ENCODE results near the gene SPTLC3.
A peak's percentile ranks its signal among the peaks of the same experiment; 100 is the strongest.
"Not testable (repeated sequence)": the region's sequence is repeated elsewhere in the genome, so short reads cannot be mapped to it uniquely, and the experiment has no call there.

Gene SPTLC3

GRCh38 chr20:13008761-13009681, at the start of gene SPTLC3:
SPTLC3 (plus strand) TSS chr20:13008972; CDS start chr20:13009268, 296 bp downstream.
- DNase-seq (ENCODE audit: low read depth in 2 of 2) = no peak

DNA sequence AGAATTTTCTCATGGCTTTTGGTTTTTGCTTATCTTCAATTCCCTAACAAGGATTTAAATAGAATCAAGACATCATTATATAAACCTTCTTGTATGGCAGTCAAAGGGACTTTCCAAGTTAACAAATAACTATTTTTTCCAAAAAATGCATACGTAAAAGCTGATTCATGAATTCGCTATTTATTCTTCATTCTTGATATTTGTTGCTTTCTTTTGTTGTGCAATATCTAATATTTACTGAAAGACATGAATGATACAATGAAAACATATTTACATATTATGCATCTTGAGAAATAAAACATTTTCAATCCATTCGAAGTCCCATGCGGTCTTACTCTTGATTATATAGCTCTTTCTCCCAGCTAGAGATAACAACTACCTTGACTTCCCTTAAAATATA, 47.0 kb upstream of the SPTLC3 start:
- DNase-seq (ENCODE audit: low read depth in 2 of 2) = no peak

GRCh38 chr20:12962895-12963294, 45.9 kb upstream of the SPTLC3 start:
- DNase-seq (ENCODE audit: low read depth in 2 of 2) = no peak

GRCh38 chr20:12963416-12963815, 45.4 kb upstream of the SPTLC3 start:
- DNase-seq (ENCODE audit: low read depth in 2 of 2) = no peak

DNA sequence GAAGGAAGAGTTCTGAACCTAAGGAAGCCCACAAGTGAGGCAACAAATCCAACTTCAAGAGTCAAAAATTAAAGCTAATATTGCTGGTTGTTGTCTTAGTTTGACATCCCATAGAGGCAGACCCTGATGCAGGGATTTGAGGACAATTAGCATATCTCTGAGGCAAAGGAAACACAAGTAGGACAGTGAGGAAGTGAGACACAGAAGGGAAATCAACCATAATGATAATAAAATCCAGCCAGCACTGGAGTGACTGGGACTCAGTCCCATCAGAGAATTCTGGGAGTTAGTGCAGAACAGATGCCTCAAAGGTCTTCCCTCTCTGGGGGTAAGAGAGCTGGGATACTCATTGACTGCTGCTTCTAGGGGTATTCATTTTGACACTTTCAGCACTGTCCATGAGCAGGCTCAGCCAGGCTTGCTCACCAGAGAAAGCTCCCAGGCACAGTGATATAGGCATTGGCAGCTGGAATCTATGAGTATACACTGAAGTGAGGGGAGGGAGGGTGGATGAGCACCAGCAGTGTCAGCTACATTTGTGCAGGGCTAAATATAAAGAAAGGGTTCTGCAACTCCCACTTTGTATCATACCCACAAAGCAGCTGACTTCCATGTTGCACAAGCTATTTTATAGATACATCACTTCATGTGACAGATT, 43.4 kb upstream of the SPTLC3 start:
- no peak for DNase-seq (ENCODE audit: low read depth in 2 of 2)

DNA sequence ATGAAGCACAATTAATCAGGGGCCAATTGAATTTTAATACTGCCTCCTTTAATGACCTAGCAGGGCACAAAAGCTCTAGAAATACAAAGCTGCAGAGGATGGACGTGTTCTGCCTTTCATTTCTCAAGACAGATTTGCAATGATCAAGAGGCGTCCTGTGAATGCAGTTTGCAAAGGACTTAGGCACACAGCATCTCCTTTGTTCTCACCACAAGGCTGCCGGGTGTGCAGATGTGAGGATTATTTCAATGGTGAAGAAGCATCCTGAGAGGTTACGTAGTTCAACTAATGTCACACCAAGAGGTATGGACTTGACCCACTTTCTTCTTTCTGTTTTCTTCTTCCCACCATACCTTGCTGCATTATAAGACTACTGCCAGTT, 42.9 kb upstream of the SPTLC3 start:
- no peak for DNase-seq (ENCODE audit: low read depth in 2 of 2)

DNA sequence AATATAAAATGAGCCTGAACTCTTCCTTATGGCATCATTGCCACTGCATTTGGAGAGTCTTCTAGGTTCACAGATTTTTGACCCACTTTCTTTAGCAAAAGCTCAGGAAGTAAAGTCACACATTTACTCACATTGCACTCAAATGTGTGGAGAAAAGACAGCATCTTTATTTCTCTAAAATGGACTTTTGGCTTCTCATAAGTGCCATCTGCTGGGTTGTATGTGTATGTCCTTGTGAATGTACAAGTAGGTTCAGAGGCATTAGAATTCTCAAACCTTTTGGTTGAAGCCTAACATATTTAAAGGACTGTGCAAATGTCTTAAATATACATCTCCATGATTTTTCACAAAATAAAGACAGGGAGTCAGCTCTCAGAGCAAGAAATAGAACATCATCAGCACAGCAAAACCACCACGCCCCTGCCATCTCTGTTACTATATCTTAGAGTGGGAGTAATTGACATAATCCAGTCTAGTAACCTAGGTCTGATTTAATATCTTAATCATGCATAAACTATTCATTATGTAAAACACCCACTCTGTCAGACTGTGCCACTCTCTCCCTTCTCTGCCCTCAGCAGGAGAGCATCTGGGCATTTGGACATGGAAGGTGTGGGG, 42.2 kb upstream of the SPTLC3 start:
- peak; percentile 22 to 28 for DNase-seq (ENCODE audit: low read depth in 2 of 2)

DNA sequence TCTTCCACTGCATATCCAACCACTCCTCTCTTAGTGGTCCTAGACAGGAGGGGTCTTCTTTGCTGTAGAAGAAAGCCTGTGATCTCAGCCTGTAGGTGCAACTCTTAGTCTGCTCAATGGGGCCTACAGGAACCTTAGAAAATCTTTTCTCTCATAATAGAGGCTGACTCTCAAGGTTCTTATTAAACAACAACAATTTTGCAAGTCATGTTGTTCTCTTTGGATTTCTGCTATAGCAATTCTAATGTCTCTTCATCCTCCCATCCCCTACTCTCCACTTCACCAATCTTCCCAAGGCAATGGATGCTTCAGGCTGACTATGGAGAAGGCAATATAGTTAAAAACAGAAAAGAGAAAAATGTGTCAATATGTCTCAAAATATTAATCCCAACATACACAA, 40.8 kb upstream of the SPTLC3 start:
- DNase-seq (ENCODE audit: low read depth in 2 of 2) = no peak

DNA sequence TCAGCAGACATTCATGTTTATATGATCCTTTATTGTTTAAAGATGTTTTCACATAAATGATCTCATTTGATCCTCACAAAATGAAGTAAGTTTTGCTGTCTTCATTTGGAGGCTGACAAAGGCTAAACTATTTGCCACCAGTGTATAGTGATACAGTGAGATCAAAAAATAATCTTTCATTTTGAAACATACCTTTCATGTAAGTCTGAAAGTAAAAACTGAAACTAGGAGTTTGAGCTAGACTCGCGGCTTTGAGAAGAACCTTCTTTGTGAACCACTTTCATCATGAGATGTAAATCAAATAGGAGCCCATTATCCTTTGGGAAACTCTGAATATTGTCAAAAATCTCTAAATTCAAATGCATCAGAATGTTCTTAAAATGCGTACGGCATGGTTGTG, 40.3 kb upstream of the SPTLC3 start:
- DNase-seq (ENCODE audit: low read depth in 2 of 2) = no peak

DNA sequence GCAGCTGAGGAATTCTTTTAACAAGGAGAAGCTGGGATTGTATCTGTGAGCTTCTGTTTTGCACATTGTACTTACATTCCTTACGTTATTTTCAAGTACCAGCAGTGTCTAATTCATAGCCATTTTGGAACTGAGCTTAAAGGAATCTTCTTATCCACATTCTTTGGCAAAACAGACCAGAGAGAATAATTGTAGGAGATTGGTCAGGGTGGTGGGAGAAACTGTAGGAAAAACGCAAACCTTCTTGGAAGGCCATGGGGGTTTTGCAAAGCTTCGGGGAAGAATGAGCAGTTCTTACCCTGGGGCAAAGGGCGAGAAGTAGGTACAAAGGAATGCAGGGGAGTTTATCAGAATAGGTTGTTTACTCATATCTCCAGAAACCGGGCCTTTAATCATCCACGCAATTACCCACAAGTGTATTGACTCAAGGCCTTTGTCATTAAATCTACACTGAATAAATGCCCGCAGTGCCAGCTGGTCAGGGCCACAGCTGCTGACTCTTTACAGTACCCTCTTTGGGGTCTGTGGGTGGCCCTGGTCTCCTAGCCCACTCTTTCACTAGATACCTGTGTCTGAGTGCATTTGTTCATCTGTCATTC, 39.6 kb upstream of the SPTLC3 start:
- no peak for DNase-seq (ENCODE audit: low read depth in 2 of 2)

- peak; percentile 18 to 33 for DNase-seq (ENCODE audit: low read depth in 2 of 2)
Observed at GRCh38 chr20:12970372-12970821, 38.4 kb upstream of the SPTLC3 start.

GRCh38 chr20:12975833-12976608, 32.8 kb upstream of the SPTLC3 start:
- no peak for DNase-seq (ENCODE audit: low read depth in 2 of 2)

GRCh38 chr20:12976720-12977309, 32.0 kb upstream of the SPTLC3 start:
- DNase-seq (ENCODE audit: low read depth in 2 of 2) = no peak

GRCh38 chr20:12977328-12978125, 31.2 kb upstream of the SPTLC3 start:
- DNase-seq (ENCODE audit: low read depth in 2 of 2) = no peak

GRCh38 chr20:12978126-12978394, 30.7 kb upstream of the SPTLC3 start:
- DNase-seq (ENCODE audit: low read depth in 2 of 2) = no peak

DNA sequence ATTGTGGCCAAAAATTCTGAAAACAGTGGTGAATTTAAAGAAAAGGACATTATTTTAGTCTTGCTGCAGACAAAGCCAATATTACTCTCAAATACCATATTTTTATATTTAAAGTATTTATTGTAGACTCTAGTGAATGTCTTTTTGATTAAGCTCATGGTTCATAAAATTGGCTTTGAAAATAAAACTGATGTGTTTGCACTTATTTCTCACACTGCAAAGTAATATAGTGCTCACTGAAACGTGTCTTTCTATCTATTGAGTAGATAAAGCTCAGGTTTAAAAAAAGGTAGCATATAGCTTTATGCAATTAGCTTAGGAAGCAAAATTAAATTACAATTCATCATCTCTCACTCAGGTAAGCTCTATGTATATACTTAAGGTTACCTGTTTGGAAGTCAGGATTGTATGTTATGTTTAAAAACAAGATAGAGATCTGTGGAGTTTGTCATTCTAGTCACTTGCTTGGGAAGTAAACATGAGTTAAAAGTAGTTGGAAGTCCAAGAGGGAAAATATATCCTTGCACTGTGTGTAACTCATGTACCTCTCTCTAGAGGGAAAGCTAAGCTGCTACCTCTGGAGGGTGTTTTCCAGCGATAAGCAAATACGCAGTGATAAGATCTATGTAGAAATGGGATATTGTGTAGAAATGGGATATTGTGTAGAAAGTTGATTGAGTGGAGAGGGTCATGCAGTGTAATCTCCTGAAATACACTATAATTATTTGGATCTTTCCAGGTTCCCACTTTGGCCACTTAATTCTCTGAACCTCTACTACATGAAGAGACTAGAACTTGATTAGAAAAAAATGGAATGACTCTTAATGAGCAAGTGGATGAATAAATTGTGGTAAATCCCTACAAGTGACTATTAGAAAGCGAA, 29.9 kb upstream of the SPTLC3 start:
- DNase-seq (ENCODE audit: low read depth in 2 of 2) = no peak

- DNase-seq (ENCODE audit: low read depth in 2 of 2) = not testable (repeated sequence)
Observed at GRCh38 chr20:12979713-12980112, 29.1 kb upstream of the SPTLC3 start.

- no peak for DNase-seq (ENCODE audit: low read depth in 2 of 2)
Observed at GRCh38 chr20:12982098-12982497, 26.7 kb upstream of the SPTLC3 start.

- no peak for DNase-seq (ENCODE audit: low read depth in 2 of 2)
Observed at GRCh38 chr20:12984069-12984765, 24.6 kb upstream of the SPTLC3 start.

Data from fibroblast of skin of left quadriceps (primary cell).